Activated CD4-positive, alpha-beta T cell treated with anti-CD3 and anti-CD28 coated beads, Interleukin-10, Interleukin-2, amounts not matched to agents 100 ng/mL and 50 ng/mL, durations not matched to agents 16 hours and 8 hours (primary cell): ENCODE data around the gene TRIM41.
"Not testable (repeated sequence)": the region's sequence is repeated elsewhere in the genome, so short reads cannot be mapped to it uniquely, and the experiment has no call there.

Source experiments
- DNase-seq: peaks from one replicate; pipeline ENCODE4 v3.0.0-alpha.2; 2020

The TRIM41 gene

GRCh38 chr5:181212080-181212479 lies 11.0 kb upstream of the TRIM41 start:
- no peak for DNase-seq

DNA sequence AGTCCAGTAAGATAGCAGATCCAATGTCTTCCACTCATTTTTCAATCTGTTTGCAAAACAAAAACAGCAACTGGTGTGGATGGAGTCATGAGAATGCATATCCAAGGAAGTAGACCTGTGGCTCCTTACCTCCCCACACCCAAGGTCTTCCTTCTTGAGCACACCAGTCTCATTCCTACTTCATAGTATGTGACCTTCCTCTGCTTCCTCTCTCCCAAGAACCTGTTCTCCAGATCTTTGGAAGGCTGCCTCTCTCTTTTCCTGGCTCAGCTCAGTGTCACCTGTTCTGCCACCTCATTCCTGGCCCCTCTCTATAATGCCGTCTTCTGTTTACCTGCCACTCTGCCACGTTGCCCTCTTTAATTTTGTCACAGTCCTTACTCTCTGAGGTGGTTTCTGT lies 10.1 kb upstream of the TRIM41 start:
- no peak for DNase-seq

- not testable (repeated sequence) for DNase-seq
Measured at GRCh38 chr5:181214249-181214648, 8.8 kb upstream of the TRIM41 start.

DNA sequence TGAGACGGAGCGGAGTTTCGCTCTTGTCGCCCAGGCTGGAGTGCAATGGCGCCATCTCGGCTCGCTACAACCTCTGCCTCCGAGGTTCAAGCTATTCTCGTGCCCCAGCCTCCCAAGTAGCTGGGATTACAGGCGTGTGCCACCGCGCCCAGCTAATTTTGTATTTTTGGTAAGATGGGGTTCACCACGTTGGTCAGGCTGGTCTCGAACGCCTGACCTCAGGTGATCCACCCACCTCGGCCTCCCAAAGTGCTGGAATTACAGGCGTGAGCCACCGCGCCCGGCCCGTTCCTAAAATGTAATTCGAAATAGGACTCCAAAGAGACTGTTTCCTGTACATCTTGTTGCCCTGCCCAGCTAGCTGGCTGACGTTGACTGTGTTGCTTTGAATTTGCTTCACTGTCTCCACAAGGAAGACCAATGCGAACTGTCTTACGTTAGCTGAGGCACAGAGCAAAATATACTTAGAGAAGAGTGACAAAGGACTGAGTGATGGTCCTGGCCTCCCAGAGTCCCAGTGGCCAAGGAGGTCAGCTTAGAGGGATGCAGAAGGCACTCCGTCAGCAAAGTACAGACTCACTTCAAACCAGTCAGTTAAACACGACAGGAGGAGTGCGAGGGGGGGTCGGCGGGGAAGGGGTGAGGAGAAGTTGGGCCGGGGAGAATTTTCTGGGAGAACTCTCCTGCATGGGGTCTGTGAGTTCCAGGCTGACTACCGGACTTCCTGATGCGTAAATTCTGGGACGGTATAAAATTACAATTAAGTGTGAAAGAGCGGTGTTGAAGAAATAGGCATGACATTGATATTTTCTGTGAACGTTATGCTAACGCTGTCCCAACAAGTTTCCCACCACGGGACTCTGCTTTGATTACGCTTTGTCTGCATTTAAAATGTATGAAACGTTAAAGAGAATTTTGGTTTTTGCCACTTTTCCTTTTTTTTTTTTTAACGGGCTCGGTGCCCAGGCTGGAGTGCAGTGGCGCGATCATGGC lies 6.8 kb upstream of the TRIM41 start:
- DNase-seq, result peak; percentile 64

DNA sequence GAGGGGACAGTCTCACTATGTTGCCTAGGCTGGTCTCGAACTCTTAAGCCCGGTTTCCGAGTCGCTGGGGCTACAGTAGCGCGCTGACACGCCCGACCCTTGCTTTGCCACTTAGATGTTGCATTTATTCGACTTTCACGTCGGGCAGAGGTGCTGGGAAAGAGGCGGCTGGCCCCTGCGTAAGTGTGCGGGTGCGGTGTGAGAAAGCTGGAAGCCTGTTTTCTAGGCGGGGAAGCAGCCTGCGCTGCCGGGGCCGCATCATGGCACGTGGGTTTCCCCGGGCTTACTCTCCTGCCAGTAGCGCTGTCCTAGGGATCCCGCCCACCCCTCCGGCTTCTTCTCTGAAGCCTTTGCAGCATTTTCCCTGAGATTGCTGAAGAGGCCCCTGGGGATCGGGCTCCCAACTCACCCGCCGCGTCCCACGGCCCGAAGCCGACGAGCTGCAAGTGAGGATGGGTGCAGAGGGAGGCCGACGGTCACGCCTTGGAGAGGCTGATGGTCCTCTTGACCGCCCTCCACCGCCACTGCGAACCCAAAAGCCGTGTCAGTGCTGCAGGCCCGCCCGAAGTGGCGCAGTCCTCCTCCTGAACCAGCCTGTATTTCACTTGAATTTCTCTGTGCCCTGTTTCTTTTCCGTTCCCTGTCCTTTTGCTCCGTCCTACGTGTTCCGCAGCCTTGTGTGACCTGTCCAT lies 5.8 kb upstream of the TRIM41 start:
- DNase-seq, result peak; percentile 80

- DNase-seq, result no peak
Measured at GRCh38 chr5:181217803-181218062, 5.3 kb upstream of the TRIM41 start.

DNA sequence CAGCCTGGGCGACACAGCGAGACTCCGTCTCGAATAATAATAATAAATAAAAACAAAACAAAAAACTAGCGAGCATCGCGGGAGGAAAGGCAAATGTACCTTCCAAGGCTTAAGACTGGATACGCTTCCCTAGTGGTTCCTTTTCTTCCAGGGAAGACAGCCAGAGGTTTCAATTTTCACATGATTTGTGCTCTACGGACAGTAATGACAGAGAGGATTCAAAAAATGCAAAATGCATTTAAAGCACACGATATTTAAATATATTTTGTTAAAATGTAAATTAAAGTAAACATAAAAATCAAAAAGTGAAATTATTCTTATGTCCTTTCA lies 4.3 kb upstream of the TRIM41 start:
- no peak for DNase-seq

DNA sequence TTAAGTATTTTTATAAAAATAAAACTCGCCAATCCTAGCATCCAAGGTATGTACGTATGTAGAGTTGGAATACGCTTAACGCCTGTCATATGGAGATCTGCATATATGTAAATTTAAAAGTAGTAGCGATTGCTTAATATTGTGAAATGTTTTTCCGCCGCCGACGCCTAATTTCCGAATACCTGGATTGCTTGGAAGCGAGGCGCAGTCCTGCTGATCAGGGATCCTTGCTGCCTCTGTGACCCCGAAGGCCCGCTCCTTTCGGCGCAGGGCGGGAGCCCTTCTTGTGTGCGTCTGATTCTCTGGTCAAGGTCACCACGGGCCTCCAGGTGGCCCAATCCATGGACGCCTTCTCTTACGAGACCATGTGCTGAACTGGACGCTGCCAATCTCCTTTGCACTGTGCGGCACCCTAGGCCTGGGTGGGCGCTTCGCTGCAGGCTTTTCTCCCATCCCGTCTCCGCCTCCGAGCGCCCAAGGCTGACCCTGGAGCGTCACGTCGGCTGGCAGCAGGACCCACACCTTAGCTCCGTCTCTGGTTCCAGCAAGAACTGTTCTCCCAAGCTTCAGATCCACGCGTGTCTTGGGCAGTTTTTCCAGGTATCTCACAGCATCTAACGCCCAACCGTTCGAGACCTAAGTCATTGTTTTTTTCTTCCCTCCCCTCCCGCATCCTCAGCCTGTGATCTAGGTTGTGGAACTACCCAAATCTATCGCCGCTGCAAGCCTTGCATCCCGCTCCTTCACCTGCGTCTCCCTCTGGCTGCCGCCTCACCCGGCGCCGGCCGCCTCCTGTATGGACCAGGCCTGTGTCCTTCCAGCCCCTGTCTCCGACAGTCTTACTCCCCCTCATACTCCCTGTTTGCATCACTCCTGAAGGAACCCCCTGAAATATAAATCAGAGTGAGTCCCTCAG lies 3.6 kb upstream of the TRIM41 start:
- DNase-seq, result no peak

DNA sequence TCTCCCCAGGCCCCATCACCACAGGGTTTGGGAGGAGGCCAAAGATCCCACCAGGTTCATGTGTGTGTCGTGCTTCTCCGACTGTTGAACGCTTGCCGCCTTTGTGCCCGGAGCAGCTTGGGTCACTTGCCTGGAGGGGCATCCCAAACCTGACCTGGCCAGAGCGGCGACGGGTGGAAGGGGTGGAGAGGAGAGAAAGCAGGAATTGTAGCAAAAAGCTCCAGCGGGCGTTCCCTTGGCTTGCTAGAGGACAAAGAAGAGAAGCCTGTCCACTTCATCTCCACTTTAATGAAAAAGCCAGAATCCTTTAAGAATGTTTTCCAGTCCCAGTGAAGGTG lies 2.9 kb upstream of the TRIM41 start:
- DNase-seq, result no peak

- DNase-seq, result no peak
Measured at GRCh38 chr5:181221105-181221791, 1.8 kb upstream of the TRIM41 start.

- DNase-seq, result peak; percentile 98
Measured at GRCh38 chr5:181221792-181222629, 1.1 kb upstream of the TRIM41 start.

DNA sequence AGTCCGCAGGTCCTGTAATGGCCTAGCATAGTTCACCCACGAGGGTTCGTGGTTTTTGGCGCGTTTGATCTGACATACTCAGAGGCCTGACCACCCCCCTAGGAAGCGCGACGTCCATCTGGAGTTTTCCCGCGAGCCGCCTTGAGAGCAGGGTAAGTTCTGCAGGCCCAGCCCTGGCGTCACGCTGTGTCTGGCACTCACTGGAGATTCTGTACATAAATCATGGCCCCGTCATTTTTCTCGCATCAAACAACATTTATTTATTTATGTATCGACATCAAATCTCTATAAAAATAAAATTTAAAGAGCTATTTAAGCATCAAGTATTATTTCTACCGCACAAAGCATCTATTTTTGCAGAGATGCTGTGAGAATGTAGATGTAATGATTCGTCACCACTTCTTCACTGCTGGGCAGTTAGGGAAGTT lies 437 bp upstream of the TRIM41 start:
- no peak for DNase-seq

DNA sequence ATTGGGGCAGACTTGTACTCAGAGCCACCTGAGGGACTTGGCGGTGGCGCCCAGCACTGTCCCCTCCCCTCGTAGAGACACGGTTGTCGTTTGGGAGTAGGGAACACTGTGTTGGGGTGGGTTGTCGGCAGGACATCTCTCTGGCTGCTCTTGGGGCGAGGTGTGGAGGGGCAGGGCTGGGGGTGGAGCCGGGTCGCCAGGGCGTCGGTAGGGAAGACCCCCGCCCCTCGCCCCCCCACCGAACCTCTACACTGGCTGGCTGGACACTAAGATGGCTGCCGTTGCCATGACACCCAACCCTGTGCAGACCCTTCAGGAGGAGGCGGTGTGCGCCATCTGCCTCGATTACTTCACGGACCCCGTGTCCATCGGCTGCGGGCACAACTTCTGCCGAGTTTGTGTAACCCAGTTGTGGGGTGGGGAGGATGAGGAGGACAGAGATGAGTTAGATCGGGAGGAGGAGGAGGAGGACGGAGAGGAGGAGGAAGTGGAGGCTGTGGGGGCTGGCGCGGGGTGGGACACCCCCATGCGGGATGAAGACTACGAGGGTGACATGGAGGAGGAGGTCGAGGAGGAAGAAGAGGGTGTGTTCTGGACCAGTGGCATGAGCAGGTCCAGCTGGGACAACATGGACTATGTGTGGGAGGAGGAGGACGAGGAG lies 778 bp downstream of the TRIM41 start:
- DNase-seq, result peak; percentile 60

DNA sequence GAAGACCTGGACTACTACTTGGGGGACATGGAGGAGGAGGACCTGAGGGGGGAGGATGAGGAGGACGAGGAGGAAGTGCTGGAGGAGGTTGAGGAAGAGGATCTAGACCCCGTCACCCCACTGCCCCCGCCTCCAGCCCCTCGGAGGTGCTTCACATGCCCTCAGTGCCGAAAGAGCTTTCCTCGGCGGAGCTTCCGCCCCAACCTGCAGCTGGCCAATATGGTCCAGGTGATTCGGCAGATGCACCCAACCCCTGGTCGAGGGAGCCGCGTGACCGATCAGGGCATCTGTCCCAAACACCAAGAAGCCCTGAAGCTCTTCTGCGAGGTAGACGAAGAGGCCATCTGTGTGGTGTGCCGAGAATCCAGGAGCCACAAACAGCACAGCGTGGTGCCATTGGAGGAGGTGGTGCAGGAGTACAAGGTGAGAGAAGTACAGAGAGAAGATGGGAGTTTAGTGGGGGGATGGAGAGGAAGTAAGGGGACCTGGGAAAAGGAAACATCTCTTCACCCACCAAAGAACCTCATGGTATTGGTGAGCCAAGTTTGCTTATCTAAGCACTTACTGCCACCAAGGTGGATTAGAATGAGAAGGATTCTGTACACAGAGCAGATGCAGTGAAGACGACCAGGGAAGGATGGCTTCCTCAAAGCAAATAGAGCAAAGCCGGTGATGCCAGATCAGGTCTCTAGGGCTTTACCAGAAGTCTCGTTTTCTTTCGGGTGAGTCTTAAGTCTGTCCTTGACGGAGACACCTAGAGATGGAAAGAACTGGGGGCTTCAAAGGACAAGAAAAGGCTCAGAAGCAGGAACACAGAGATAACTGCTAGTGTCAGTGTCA lies 1.5 kb downstream of the TRIM41 start:
- peak; percentile 48 for DNase-seq

DNA sequence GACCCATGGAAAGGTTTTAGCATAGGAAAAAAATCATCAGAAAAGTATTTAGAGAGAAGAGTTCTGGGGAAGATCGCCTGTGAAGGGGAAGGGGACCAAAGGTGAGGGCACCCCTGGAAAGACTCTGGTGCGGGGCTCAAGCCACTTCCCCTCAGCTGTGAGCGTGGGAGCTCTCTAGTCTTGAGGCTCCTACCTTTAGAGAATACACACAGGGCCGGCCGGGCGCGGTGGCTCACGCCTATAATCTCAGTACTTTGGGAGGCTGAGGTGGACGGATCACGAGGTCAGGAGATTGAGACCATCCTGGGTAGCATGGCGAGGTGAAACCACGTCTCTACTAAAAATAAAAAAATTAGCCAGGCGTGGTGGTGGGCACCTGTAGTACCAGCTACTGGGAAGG lies 6.9 kb downstream of the TRIM41 start:
- DNase-seq, result no peak

- no peak for DNase-seq
Measured at GRCh38 chr5:181230551-181230950, 7.5 kb downstream of the TRIM41 start.

DNA sequence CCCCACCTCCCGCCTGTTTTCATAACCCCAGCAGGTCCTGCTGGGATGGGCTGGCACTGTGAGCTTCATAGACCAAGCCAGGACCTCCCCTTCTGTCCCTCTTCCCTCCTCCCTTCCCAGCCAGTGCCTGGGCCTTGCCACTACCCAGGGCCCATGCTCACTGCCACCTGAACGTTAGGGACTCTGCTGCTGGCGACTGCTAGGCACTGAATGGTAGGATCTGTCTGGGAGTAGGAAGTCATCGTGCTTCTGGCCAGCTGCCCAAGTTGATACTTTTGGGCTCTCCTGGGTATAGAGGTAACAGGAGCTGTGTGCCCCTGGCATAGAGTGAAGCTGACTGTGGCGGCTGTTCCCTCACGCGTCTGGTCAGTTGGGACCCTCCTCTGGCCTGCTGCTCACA lies 8.4 kb downstream of the TRIM41 start:
- DNase-seq, result no peak

DNA sequence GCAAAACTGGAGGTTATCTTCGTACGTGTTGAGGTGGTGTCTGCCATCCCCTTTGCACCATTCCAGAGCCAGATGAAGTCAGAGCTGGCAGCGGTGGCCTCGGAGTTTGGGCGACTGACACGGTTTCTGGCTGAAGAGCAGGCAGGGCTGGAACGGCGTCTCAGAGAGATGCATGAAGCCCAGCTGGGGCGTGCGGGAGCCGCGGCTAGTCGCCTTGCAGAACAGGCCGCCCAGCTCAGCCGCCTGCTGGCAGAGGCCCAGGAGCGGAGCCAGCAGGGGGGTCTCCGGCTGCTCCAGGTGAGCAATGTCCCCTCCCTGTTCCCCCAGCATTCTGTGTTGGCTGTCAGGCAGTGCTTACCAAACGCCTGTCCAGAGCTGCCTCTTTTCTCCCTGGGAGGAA lies 9.5 kb downstream of the TRIM41 start:
- DNase-seq, result no peak

- DNase-seq, result no peak
Measured at GRCh38 chr5:181233088-181233800, 10.2 kb downstream of the TRIM41 start.
